ENCODE results near the gene KRT84. TPM values are rescaled to one million over a fixed set of nuclear protein-coding genes. Genes with fewer than 3 reads are reported as not detected.
"Not testable (repeated sequence)": the region's sequence is repeated elsewhere in the genome, so short reads cannot be mapped to it uniquely, and the experiment has no call there.

The KRT84 gene
- total and polyA plus RNA-seq, 10 of the 15 experiments (the other 5 are each of a cell fraction or from before 2014, with no cell fraction given): not detected

GRCh38 chr12:52411815-52412214, 26.4 kb upstream of the KRT84 start:
- no peak overlapping the region for H3K9ac ChIP-seq (ENCODE audit: control insufficient read depth, insufficient read depth, low read length)
- ATAC-seq: no peak
- ChIA-PET POLR2A (no interaction called here), RAD21 (ENCODE audit: unreplicated experiment) (no interaction called here), SMC1A (ENCODE audit: uncharacterized antibody, unreplicated experiment) (no interaction called here), CTCF (no interaction called here)
- no peaks in the 10 kb centered on the region for H3K79me2 ChIP-seq (ENCODE audit: control insufficient read depth, insufficient read depth, low read length)
- no peak overlapping the region for H3K4me3 ChIP-seq
- DNase-seq (ENCODE audit: low read depth, low spot score): no peak
- no peaks in the 10 kb centered on the region for H3K9me3 ChIP-seq (replicated peaks; ENCODE audit: control insufficient read depth, insufficient read depth, low read length)
- WGBS (ENCODE audit: insufficient coverage, insufficient replicate concordance, low lambda C conversion rate, missing lambda C conversion rate): 22% methylated on average over 9 of the region's 10 CpGs
- no peaks in the 10 kb centered on the region; a peak in 2 of 4 replicates for H3K27me3 ChIP-seq (replicated peaks in 1 of 2; ENCODE audit: control insufficient read depth in 2 of 2, insufficient read depth in 2 of 2, low read length in 1 of 2)
- intact Hi-C loops (cut with micrococcal nuclease; ENCODE audit: unreplicated experiment) (no loop called here), in situ Hi-C loops (cut with MboI) (no loop called here)
- H3K27ac ChIP-seq (ENCODE audit: control insufficient read depth, insufficient read depth): no peak overlapping the region
- H4K20me1 ChIP-seq (ENCODE audit: control insufficient read depth, insufficient read depth): no peaks in the 10 kb centered on the region
- H2AFZ ChIP-seq (ENCODE audit: control insufficient read depth, low read depth, low read length): no peak overlapping the region
- H3K36me3 ChIP-seq (ENCODE audit: control insufficient read depth in 2 of 2, insufficient read depth in 2 of 2, low read length in 1 of 2): no peaks in the 10 kb centered on the region
- FAIRE-seq: no peak
- BruUV-seq (replicated peaks): no TSS peak
- no peak overlapping the region for H3K4me2 ChIP-seq (ENCODE audit: control insufficient read depth, insufficient read depth)
- no peaks in the 10 kb centered on the region for H3K4me1 ChIP-seq (ENCODE audit: control insufficient read depth, insufficient read depth, low read length)
- TF ChIP-seq ZNF384 (IDR thresholded peaks at IDR 0.05; ENCODE audit: borderline replicate concordance, low read depth, low read length) (no peak), PAX5 (IDR thresholded peaks at IDR 0.05; ENCODE audit: borderline replicate concordance, low read depth, low read length) (no peak), EZH2 (IDR thresholded peaks at IDR 0.05; ENCODE audit: borderline replicate concordance, control insufficient read depth, low read depth, low read length) (no peak), CHD2 (IDR thresholded peaks at IDR 0.05; ENCODE audit: borderline replicate concordance, low read depth, low read length) (no peak), CEBPB (IDR thresholded peaks at IDR 0.05; ENCODE audit: borderline replicate concordance in 1 of 2, low read depth in 2 of 2, low read length in 2 of 2) (no peak), MTA2 (IDR thresholded peaks at IDR 0.05; ENCODE audit: low read depth) (no peak), ZNF622 (IDR thresholded peaks at IDR 0.05) (no peak), NRF1 (conservative IDR thresholded peaks at IDR 0.05; ENCODE audit: low read depth, low read length) (no peak), RELA (IDR thresholded peaks at IDR 0.05; ENCODE audit: borderline replicate concordance, partially characterized antibody) (no peak), MAX (IDR thresholded peaks at IDR 0.05; ENCODE audit: low read depth, low read length) (no peak), GABPA (IDR thresholded peaks at IDR 0.05; ENCODE audit: low read depth) (no peak), ZZZ3 (IDR thresholded peaks at IDR 0.05; ENCODE audit: control insufficient read depth, insufficient read length, low read depth) (no peak), CHD4 (IDR thresholded peaks at IDR 0.05) (no peak)
- TF ChIP-seq, protein P1, sequence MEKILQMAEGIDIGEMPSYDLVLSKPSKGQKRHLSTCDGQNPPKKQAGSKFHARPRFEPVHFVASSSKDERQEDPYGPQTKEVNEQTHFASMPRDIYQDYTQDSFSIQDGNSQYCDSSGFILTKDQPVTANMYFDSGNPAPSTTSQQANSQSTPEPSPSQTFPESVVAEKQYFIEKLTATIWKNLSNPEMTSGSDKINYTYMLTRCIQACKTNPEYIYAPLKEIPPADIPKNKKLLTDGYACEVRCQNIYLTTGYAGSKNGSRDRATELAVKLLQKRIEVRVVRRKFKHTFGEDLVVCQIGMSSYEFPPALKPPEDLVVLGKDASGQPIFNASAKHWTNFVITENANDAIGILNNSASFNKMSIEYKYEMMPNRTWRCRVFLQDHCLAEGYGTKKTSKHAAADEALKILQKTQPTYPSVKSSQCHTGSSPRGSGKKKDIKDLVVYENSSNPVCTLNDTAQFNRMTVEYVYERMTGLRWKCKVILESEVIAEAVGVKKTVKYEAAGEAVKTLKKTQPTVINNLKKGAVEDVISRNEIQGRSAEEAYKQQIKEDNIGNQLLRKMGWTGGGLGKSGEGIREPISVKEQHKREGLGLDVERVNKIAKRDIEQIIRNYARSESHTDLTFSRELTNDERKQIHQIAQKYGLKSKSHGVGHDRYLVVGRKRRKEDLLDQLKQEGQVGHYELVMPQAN (conservative IDR thresholded peaks at IDR 0.05): no peak

DNA sequence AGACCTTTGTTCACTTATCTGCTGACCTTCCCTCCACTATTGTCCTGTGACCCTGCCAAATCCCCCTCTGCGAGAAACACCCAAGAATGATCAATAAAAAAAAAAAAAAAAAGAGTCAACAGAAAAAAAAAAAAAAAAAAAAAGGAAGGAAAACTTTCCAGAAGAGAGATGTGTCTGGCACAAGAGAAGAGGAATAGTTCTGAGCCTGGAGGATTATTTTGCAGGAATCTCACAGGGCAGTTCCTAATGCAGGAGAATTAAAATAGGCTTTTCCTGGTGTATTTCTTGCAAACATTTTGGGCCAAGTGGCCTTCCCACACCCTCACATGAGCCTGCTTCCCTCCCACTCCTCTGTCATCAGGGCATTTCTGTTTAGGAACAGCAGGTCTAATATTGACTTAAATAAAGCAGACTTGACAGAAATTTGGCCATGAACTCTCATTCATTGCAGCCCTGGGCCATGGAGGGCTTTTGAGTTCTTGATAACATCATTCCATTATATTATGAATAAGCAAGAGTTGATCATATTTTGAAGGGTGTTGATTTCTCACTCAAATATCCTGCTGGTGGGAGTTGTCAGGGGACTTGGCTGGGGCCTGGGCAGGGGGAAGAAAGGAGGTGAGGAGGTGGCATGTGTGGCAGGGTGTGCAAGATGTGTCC, 25.3 kb upstream of the KRT84 start:
- H3K4me1 ChIP-seq (ENCODE audit: control insufficient read depth, insufficient read depth, low read length); H4K20me1 ChIP-seq (ENCODE audit: control insufficient read depth, insufficient read depth); SMC1A ChIA-PET (ENCODE audit: uncharacterized antibody, unreplicated experiment); H3K4me2 ChIP-seq (ENCODE audit: control insufficient read depth, insufficient read depth); H3K9me3 ChIP-seq (replicated peaks; ENCODE audit: control insufficient read depth, insufficient read depth, low read length); POLR2A ChIA-PET; H3K36me3 ChIP-seq (ENCODE audit: control insufficient read depth in 2 of 2, insufficient read depth in 2 of 2, low read length in 1 of 2); BruUV-seq (replicated peaks); CTCF ChIA-PET; intact Hi-C loops (cut with micrococcal nuclease; ENCODE audit: unreplicated experiment); H3K27me3 ChIP-seq (replicated peaks in 1 of 2; ENCODE audit: control insufficient read depth in 2 of 2, insufficient read depth in 2 of 2, low read length in 1 of 2); RAD21 ChIA-PET (ENCODE audit: unreplicated experiment); ATAC-seq; H2AFZ ChIP-seq (ENCODE audit: control insufficient read depth, low read depth, low read length); in situ Hi-C loops (cut with MboI); DNase-seq (ENCODE audit: low read depth, low spot score); H3K9ac ChIP-seq (ENCODE audit: control insufficient read depth, insufficient read depth, low read length); H3K27ac ChIP-seq (ENCODE audit: control insufficient read depth, insufficient read depth); H3K4me3 ChIP-seq; H3K79me2 ChIP-seq (ENCODE audit: control insufficient read depth, insufficient read depth, low read length): not testable (repeated sequence)
- peak; percentile 44 for FAIRE-seq
- WGBS (ENCODE audit: insufficient coverage, insufficient replicate concordance, low lambda C conversion rate, missing lambda C conversion rate): no CpG with 5 or more reads among the region's 1 CpG

Measured in GM12878 (cell line).